ENCODE measurements around the gene KLHL21. TPM values are rescaled to one million over a fixed set of nuclear protein-coding genes. Genes with fewer than 3 reads are reported as not detected.
A peak's percentile ranks its signal among the peaks of the same experiment; 100 is the strongest.

Gene KLHL21
- total and polyA plus RNA-seq, 2 donors (not counting 1 experiment from before 2014, with no cell fraction given) = 14.4 to 29.9 TPM

DNA sequence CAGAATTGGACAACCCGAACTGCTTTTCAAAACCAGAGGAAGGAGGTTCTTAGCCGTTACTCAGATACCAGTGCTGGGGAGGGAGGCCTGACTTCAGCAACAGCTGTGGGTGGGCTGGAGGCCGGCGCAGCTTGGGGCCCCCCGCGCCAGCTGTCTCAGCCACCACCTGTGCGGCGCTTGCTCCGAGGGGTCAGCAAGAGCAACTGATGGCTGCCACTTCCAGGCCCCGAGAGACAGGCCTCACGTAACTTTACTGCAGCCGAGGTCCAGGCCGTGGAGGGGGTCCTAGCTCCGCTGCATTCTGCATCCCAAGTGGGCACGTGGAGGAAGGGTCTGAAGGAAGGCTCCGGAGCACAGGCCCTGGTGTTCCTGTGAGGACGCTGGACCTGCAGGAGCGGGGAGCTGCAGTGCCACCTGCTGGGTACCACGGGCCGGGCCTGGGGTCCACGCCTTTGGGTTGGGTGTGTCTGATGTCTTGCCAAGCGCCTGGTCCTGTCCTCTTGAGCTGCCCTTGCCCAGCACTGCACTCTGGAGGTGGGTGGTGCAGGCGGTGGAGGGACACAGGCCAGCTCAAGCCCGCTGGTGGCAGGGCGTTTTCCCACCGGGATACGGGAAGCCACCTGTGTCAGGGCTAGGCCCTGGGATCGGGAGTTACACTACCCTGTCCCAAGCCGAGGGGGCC is 31.8 kb upstream of the KLHL21 start:
- H3K4me1 Mint-ChIP-seq = peaks cover under 1% of the 10 kb centered on the region
- H3K4me2 ChIP-seq (replicated peaks; ENCODE audit: low read depth, low read length, poor library complexity, severe bottlenecking) = no peak overlapping the region
- ATAC-seq (ENCODE audit: low read depth) (peak; percentile 28), DNase-seq (peak; percentile 47)
- H3K27me3 Mint-ChIP-seq = no peaks in the 10 kb centered on the region
- POLR2A ChIA-PET = interaction anchor here (0.6 kb wide), 1 partner anchor 31 kb away, joined by 3 read pairs; no protein-coding TSS in a partner anchor
- CTCF ChIA-PET = interaction anchor here (0.9 to 2.2 kb wide), 4 partner anchors 11 to 151 kb away, joined by 3 to 7 read pairs (median 6); partner anchors contain the start of genes NOL9 and TAS1R1
- peaks cover 7% of the 10 kb centered on the region for H4K20me1 ChIP-seq (ENCODE audit: control insufficient read depth, insufficient read depth, low read length, poor library complexity, severe bottlenecking)
- no peaks in the 10 kb centered on the region for H3K9me3 ChIP-seq (ENCODE audit: control extremely low read depth in 1 of 3, control insufficient read depth in 2 of 3, insufficient read depth in 1 of 3, low read length in 2 of 3)
- no peak overlapping the region for H3K4me3 ChIP-seq (ENCODE audit: control extremely low read depth in 1 of 5, extremely low read depth in 1 of 5, insufficient read depth in 1 of 5, low read depth in 2 of 5, low read length in 4 of 5)
- intact Hi-C loops (cut with micrococcal nuclease) = no loop called here
- peaks cover 3% of the 10 kb centered on the region for H3K79me2 ChIP-seq (ENCODE audit: control insufficient read depth, insufficient read depth, low read length)
- H3K9me3 Mint-ChIP-seq (ENCODE audit: insufficient read depth) = no peaks in the 10 kb centered on the region
- no peak overlapping the region for H3K27ac ChIP-seq (ENCODE audit: low read length in 2 of 2)
- no peak overlapping the region for H3K9ac ChIP-seq (ENCODE audit: low read length)
- TF ChIP-seq EZH2 (IDR thresholded peaks at IDR 0.05; ENCODE audit: borderline replicate concordance, insufficient read depth, low read depth, low read length, poor library complexity, severe bottlenecking) = no peak
- TF ChIP-seq, protein P1, sequence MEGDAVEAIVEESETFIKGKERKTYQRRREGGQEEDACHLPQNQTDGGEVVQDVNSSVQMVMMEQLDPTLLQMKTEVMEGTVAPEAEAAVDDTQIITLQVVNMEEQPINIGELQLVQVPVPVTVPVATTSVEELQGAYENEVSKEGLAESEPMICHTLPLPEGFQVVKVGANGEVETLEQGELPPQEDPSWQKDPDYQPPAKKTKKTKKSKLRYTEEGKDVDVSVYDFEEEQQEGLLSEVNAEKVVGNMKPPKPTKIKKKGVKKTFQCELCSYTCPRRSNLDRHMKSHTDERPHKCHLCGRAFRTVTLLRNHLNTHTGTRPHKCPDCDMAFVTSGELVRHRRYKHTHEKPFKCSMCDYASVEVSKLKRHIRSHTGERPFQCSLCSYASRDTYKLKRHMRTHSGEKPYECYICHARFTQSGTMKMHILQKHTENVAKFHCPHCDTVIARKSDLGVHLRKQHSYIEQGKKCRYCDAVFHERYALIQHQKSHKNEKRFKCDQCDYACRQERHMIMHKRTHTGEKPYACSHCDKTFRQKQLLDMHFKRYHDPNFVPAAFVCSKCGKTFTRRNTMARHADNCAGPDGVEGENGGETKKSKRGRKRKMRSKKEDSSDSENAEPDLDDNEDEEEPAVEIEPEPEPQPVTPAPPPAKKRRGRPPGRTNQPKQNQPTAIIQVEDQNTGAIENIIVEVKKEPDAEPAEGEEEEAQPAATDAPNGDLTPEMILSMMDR (IDR thresholded peaks at IDR 0.05) = peak; percentile 30
- 85% methylated on average over 29 of the region's 29 CpGs for WGBS (ENCODE audit: insufficient coverage)
- no peak overlapping the region for H2AFZ ChIP-seq (ENCODE audit: insufficient read depth, low read depth, low read length, poor library complexity, severe bottlenecking)
- no peak overlapping the region for H3K27ac Mint-ChIP-seq
- no peak overlapping the region for H3K4me3 Mint-ChIP-seq
- H3K4me1 ChIP-seq (ENCODE audit: control insufficient read depth in 2 of 2, insufficient read depth in 2 of 2, low read length in 2 of 2) = no peaks in the 10 kb centered on the region
- H3K36me3 ChIP-seq (replicated peaks in 1 of 2; ENCODE audit: control extremely low read depth in 1 of 2, control insufficient read depth in 1 of 2, extremely low read depth in 1 of 2, insufficient read depth in 2 of 2, low read length in 1 of 2) = peaks cover 1 to 57% of the 10 kb centered on the region in 2 experiments
- no peaks in the 10 kb centered on the region for H3K27me3 ChIP-seq (replicated peaks in 1 of 4; ENCODE audit: control extremely low read depth in 1 of 4, control insufficient read depth in 3 of 4, insufficient read depth in 4 of 4, low read length in 3 of 4)

Measured in B cell (primary cell).